Prostate gland (tissue), 2 donors: ENCODE results near the gene CORO1C. TPM values are rescaled to one million over a fixed set of nuclear protein-coding genes. Genes with fewer than 3 reads are reported as not detected.

ENCODE experiments used
- DNase-seq: peaks from one replicate; pipeline ENCODE4 v3.0.0-alpha.2; 2019; ENCODE audit warnings: low spot score
- H3K27ac ChIP-seq, 2 donors: fragments of 200-600 bp; sonication (generic); 2 replicates each; pipeline ENCODE4 v1.5.1; 2017 to 2019
- H3K27me3 ChIP-seq: fragments of 200-600 bp; sonication (generic); replicated peaks from 2 replicates; pipeline ENCODE4 v1.5.1; 2019; ENCODE audit not compliant: insufficient read depth
- H3K36me3 ChIP-seq, 2 donors: fragments of 200-600 bp; sonication (generic); 1 replicate in 1 of 2; 2 replicates in 1 of 2; pipeline versions ENCODE4 v1.5.1 to v1.8.1; 2017 to 2019
- H3K4me1 ChIP-seq: fragments of 200-600 bp; sonication (generic); replicated peaks from 2 replicates; pipeline ENCODE4 v1.5.1; 2019
- H3K4me3 ChIP-seq, 2 donors: fragments of 200-600 bp; sonication (generic); 2 replicates each; pipeline ENCODE4 v1.5.1; 2017 to 2019
- H3K9me3 ChIP-seq: fragments of 200-600 bp; sonication (generic); 2 replicates; pipeline ENCODE4 v1.5.1; 2017
- CTCF ChIP-seq, 4 experiments: fragments of 200-600 bp in 2 of 4; fragments of 450-650 bp in 2 of 4; sonication (generic) in 2 of 4; IDR thresholded peaks; 1 replicate in 3 of 4; 2 replicates in 1 of 4; pipeline ENCODE4 v1.5.1; 2016 to 2019; ENCODE audit warnings: antibody characterized with exemption in 4 of 4, mild to moderate bottlenecking in 2 of 4, moderate library complexity in 2 of 4
- POLR2A ChIP-seq: fragments of 450-650 bp; IDR thresholded peaks from one replicate; pipeline ENCODE4 v1.6.1; 2016; ENCODE audit warnings: antibody characterized with exemption, mild to moderate bottlenecking
- POLR2AphosphoS5 ChIP-seq: sonication (generic); formaldehyde crosslinking; IDR thresholded peaks from one replicate; pipeline ENCODE4 v1.6.1; 2017; ENCODE audit warnings: antibody characterized with exemption
- WGBS: methylation state at CpG from one replicate; pipeline ENCODE4 v1.1.5; 2018; 5-methylcytosine and 5-hydroxymethylcytosine counted together
- intact Hi-C: fragments of 100-400 bp; cut with DNase I; formaldehyde crosslinking; loops from one replicate; pipeline ENCODE4 v1.14.2; 2022
- total RNA-seq, 2 donors: library from RNA; depleted of rRNA; stranded (reverse); fragments of >200 nt; gene quantifications; one replicate each; pipeline ENCODE4 v1.1.0, GENCODE V29; 2016

Gene CORO1C
- total RNA-seq, 2 donors from 2014 or later: 34.9 to 105 TPM

- no peaks in the 10 kb centered on the region for H3K4me1 ChIP-seq
- no peaks in the 10 kb centered on the region for H3K9me3 ChIP-seq
- no peak for TF ChIP-seq POLR2A
- 45% methylated on average over 1 of the region's 1 CpG for WGBS
- no peak for DNase-seq
- no peak overlapping the region for H3K27ac ChIP-seq
- no peaks in the 10 kb centered on the region for H3K27me3 ChIP-seq
- intact Hi-C loops: no loop called here
- no peak overlapping the region for H3K4me3 ChIP-seq
- no peaks in the 10 kb centered on the region for H3K36me3 ChIP-seq
Observed at GRCh38 chr12:108727161-108727560, 4.2 kb downstream of the CORO1C start.

- Histone ChIP-seq H3K27ac (no peak overlapping the region), H3K27me3 (no peaks in the 10 kb centered on the region), H3K4me1 (no peaks in the 10 kb centered on the region), H3K4me3 (no peak overlapping the region), H3K36me3 (no peaks in the 10 kb centered on the region), H3K9me3 (no peaks in the 10 kb centered on the region)
- intact Hi-C loops: no loop called here
- DNase-seq: no peak
- TF ChIP-seq CTCF (IDR thresholded peaks at IDR 0.05) (no peak), POLR2A (no peak), POLR2AphosphoS5 (no peak)
Observed at GRCh38 chr12:108724890-108725151, 6.5 kb downstream of the CORO1C start.

GRCh38 chr12:108724054-108724889 lies 7.0 kb downstream of the CORO1C start:
- no peak for TF ChIP-seq CTCF (IDR thresholded peaks at IDR 0.05)
- no peak for TF ChIP-seq POLR2AphosphoS5
- no peak for TF ChIP-seq POLR2A
- DNase-seq: no peak

GRCh38 chr12:108722992-108723766 lies 8.1 kb downstream of the CORO1C start:
- Histone ChIP-seq H3K27ac (no peak overlapping the region), H3K27me3 (no peaks in the 10 kb centered on the region), H3K4me1 (no peaks in the 10 kb centered on the region), H3K36me3 (no peaks in the 10 kb centered on the region), H3K9me3 (no peaks in the 10 kb centered on the region), H3K4me3 (no peak overlapping the region)
- no peak for DNase-seq
- no peak for TF ChIP-seq POLR2AphosphoS5
- no peak for TF ChIP-seq POLR2A
- intact Hi-C loops: no loop called here
- WGBS: 32% methylated on average over 5 of the region's 5 CpGs

More at GRCh38 chr12:108724054-108724889, 7.0 kb downstream of the CORO1C start:
- Histone ChIP-seq H3K9me3 (no peaks in the 10 kb centered on the region), H3K4me3 (no peak overlapping the region), H3K4me1 (no peaks in the 10 kb centered on the region), H3K36me3 (no peaks in the 10 kb centered on the region), H3K27ac (no peak overlapping the region), H3K27me3 (no peaks in the 10 kb centered on the region)
- WGBS: 78% methylated on average over 3 of the region's 3 CpGs
- intact Hi-C loops: no loop called here

GRCh38 chr12:108722463-108722862 lies 8.9 kb downstream of the CORO1C start:
- WGBS: 68% methylated on average over 1 of the region's 1 CpG
- no peak for DNase-seq
- peak overlapping the region in 1 of 2 donors; percentile 39 for H3K27ac ChIP-seq
- H3K4me3 ChIP-seq: no peak overlapping the region
- no peaks in the 10 kb centered on the region for H3K4me1 ChIP-seq
- H3K36me3 ChIP-seq: no peaks in the 10 kb centered on the region
- H3K9me3 ChIP-seq: no peaks in the 10 kb centered on the region
- H3K27me3 ChIP-seq: no peaks in the 10 kb centered on the region
- TF ChIP-seq CTCF (IDR thresholded peaks at IDR 0.05) (no peak), POLR2AphosphoS5 (no peak), POLR2A (no peak)
- intact Hi-C loops: no loop called here
